HCT116 (cell line): Measurements from ENCODE around the gene KIAA1755. TPM values are rescaled to one million over a fixed set of nuclear protein-coding genes. Genes with fewer than 3 reads are reported as not detected.

Source experiments
- ATAC-seq: fragments of 200-7000 bp; cut with Tn5 transposase; 2 replicates; pipeline ENCODE4 v1.9.1; 2020; ENCODE audit warnings: mild to moderate bottlenecking, moderate library complexity
- BruUV-seq: library from RNA; stranded (reverse); fragments of 400-500 nt; replicated peaks from 2 replicates; lab custom pipeline; 2021; lab: Mats Ljungman, UMichigan
- CTCF ChIA-PET: fragments of 300-600 bp; sonication (Branson Sonifier 250); formaldehyde crosslinking; loops from one replicate; lab custom pipeline; 2021; ENCODE audit warnings: antibody characterized with exemption; lab: Charles Lee
- POLR2A ChIA-PET: fragments of 300-600, 350-600 bp; sonication (Branson Sonifier 250); formaldehyde crosslinking; loops from one replicate; lab custom pipeline; 2021; ENCODE audit warnings: antibody characterized with exemption; lab: Charles Lee
- RAD21 ChIA-PET, 2 experiments: fragments of 300-600 bp; sonication (Branson Sonifier 250); formaldehyde crosslinking; loops; one replicate each; lab custom pipeline; 2023; ENCODE audit warnings: low total read pairs in 2 of 2; ENCODE audit not compliant: uncharacterized antibody in 2 of 2, unreplicated experiment in 2 of 2, low non-redundant PET in 1 of 2; lab: Charles Lee
- DNase-seq: peaks from one replicate; pipeline ENCODE4 v3.0.0-alpha.2; 2010; ENCODE audit warnings: low read depth, low spot score
- H2AFZ ChIP-seq: fragments of 200-600 bp; shearing (Covaris generic), sonication (generic); 2 replicates; pipeline ENCODE4 v1.6.1; 2017; ENCODE audit warnings: low read depth, mixed run types, mixed read lengths, antibody characterized with exemption, low read length; ENCODE audit not compliant: poor library complexity, severe bottlenecking
- H3K27ac ChIP-seq: 2 replicates; pipeline ENCODE4 v1.5.1; 2012; ENCODE audit warnings: low read depth, low read length
- H3K27me3 ChIP-seq: fragments of 200-600 bp; sonication (generic); 2 replicates; pipeline ENCODE4 v1.6.1; 2016; ENCODE audit warnings: mixed run types, low read length, mixed read lengths; ENCODE audit not compliant: insufficient read depth
- H3K36me3 ChIP-seq, 2 experiments: fragments of 200-500 bp in 1 of 2; fragments of 200-600 bp in 1 of 2; sonication (Bioruptor generic) in 1 of 2; sonication (generic) in 1 of 2; 2 replicates each; pipeline versions ENCODE4 v1.5.1 to v1.6.1; 2014 to 2016; ENCODE audit warnings: low read length in 2 of 2, inconsistent platforms in 1 of 2, mixed read lengths in 1 of 2, mixed run types in 1 of 2; ENCODE audit not compliant: insufficient read depth in 2 of 2, control insufficient read depth in 1 of 2
- H3K4me1 ChIP-seq, 2 experiments: fragments of 200-600 bp in 1 of 2; sonication (generic) in 1 of 2; 2 replicates each; pipeline versions ENCODE4 v1.5.1 to v1.6.1; 2012 to 2017; ENCODE audit warnings: low read length in 2 of 2, inconsistent platforms in 1 of 2, mild to moderate bottlenecking in 1 of 2, mixed read lengths in 1 of 2, mixed run types in 1 of 2, moderate library complexity in 1 of 2; ENCODE audit not compliant: insufficient read depth in 2 of 2, control insufficient read depth in 1 of 2
- H3K4me2 ChIP-seq: fragments of 200-600 bp; sonication (generic); 2 replicates; pipeline ENCODE4 v1.6.1; 2017; ENCODE audit warnings: mixed run types, low read length, mixed read lengths
- H3K4me3 ChIP-seq, 2 experiments: fragments of 200-600 bp in 1 of 2; sonication (generic) in 1 of 2; replicated peaks in 1 of 2; 2 replicates each; pipeline ENCODE4 v1.5.1; 2011 to 2016; ENCODE audit warnings: low read length in 2 of 2, control low read depth in 1 of 2, low read depth in 1 of 2, mild to moderate bottlenecking in 1 of 2, mixed read lengths in 1 of 2, mixed run types in 1 of 2
- H3K79me2 ChIP-seq: fragments of 200-600 bp; sonication (generic); 2 replicates; pipeline ENCODE4 v1.6.1; 2017; ENCODE audit warnings: mild to moderate bottlenecking, mixed run types, low read length, moderate library complexity, mixed read lengths; ENCODE audit not compliant: insufficient read depth
- H3K9ac ChIP-seq: fragments of 200-600 bp; sonication (generic); 2 replicates; pipeline ENCODE4 v1.6.1; 2016; ENCODE audit warnings: low read length, mixed read lengths
- H3K9me2 ChIP-seq: fragments of 200-600 bp; sonication (generic), shearing (Covaris generic); 2 replicates; pipeline ENCODE4 v1.6.1; 2017; ENCODE audit warnings: mixed run types, mild to moderate bottlenecking, moderate library complexity; ENCODE audit not compliant: insufficient read depth
- H3K9me3 ChIP-seq, 2 experiments: fragments of 200-500 bp in 1 of 2; fragments of 200-600 bp in 1 of 2; sonication (Bioruptor generic) in 1 of 2; sonication (generic) in 1 of 2; 2 replicates each; pipeline ENCODE4 v1.6.1; 2014 to 2017; ENCODE audit warnings: low read length in 2 of 2, mixed read lengths in 2 of 2, inconsistent platforms in 1 of 2, low read depth in 1 of 2, mild to moderate bottlenecking in 1 of 2, mixed run types in 1 of 2, moderate library complexity in 1 of 2; ENCODE audit not compliant: control insufficient read depth in 1 of 2, insufficient read depth in 1 of 2
- H4K20me1 ChIP-seq: fragments of 200-600 bp; sonication (generic), shearing (Covaris generic); 2 replicates; pipeline ENCODE4 v1.6.1; 2017; ENCODE audit warnings: mixed run types, mild to moderate bottlenecking, moderate library complexity; ENCODE audit not compliant: insufficient read depth
- EGR1 ChIP-seq: IDR thresholded peaks from 2 replicates; pipeline ENCODE4 v1.6.1; 2012; ENCODE audit warnings: low read depth
- ELF1 ChIP-seq: IDR thresholded peaks from 2 replicates; pipeline ENCODE4 v1.6.1; 2012; ENCODE audit warnings: low read depth, borderline replicate concordance
- EZH2 ChIP-seq: fragments of 200-600 bp; sonication (generic); IDR thresholded peaks from 2 replicates; pipeline ENCODE4 v1.6.1; 2017; ENCODE audit warnings: antibody characterized with exemption, mixed run types
- EZH2phosphoT487 ChIP-seq: fragments of 200-600 bp; IDR thresholded peaks from 2 replicates; pipeline ENCODE4 v1.6.1; 2018; ENCODE audit warnings: antibody characterized with exemption, borderline replicate concordance
- FOSL1 ChIP-seq: IDR thresholded peaks from 2 replicates; pipeline ENCODE4 v1.6.1; 2012; ENCODE audit warnings: low read depth
- POLR2A ChIP-seq: IDR thresholded peaks from 2 replicates; pipeline ENCODE4 v1.7.0; 2011; ENCODE audit warnings: borderline replicate concordance; ENCODE audit not compliant: insufficient read depth, insufficient read length; ENCODE audit errors: extremely low read depth
- POLR2AphosphoS5 ChIP-seq: IDR thresholded peaks from 2 replicates; pipeline ENCODE4 v1.6.1; 2011; ENCODE audit warnings: mild to moderate bottlenecking, low read depth, low read length, moderate library complexity
- RAD21 ChIP-seq: IDR thresholded peaks from 2 replicates; pipeline ENCODE4 v1.6.1; 2012; ENCODE audit warnings: low read depth, mild to moderate bottlenecking
- SP1 ChIP-seq: IDR thresholded peaks from 2 replicates; pipeline ENCODE4 v1.6.1; 2012; ENCODE audit warnings: low read depth
- SRF ChIP-seq: IDR thresholded peaks from 2 replicates; pipeline ENCODE4 v1.6.1; 2012; ENCODE audit warnings: low read depth
- YY1 ChIP-seq: IDR thresholded peaks from 2 replicates; pipeline ENCODE4 v1.6.1; 2011; ENCODE audit warnings: low read length, low read depth, moderate library complexity, mild to moderate bottlenecking; ENCODE audit not compliant: insufficient replicate concordance; ENCODE audit errors: extremely low read depth
- ZFX ChIP-seq: fragments of 450-650 bp; IDR thresholded peaks from 2 replicates; pipeline ENCODE4 v1.6.1; 2017
- ZNF274 ChIP-seq: fragments of 200-500 bp; sonication (Bioruptor generic); IDR thresholded peaks from 2 replicates; pipeline ENCODE4 v1.6.1; 2014; ENCODE audit warnings: mild to moderate bottlenecking, low read depth, low read length, inconsistent platforms
- intact Hi-C: fragments of 100-400 bp; cut with micrococcal nuclease; formaldehyde crosslinking; loops from 2 replicates; pipeline ENCODE4 v1.10.0; 2022
- total RNA-seq: library from RNA; stranded (reverse); gene quantifications from one replicate; pipeline ENCODE4 v1.2.1, GENCODE V29; 2021; ENCODE audit not compliant: unreplicated experiment
- TF ChIP-seq, protein P1 (sequence below): IDR thresholded peaks from 2 replicates; pipeline ENCODE4 v1.6.1; 2012; ENCODE audit warnings: low read depth
- TF ChIP-seq, protein P2 (sequence below): IDR thresholded peaks from 2 replicates; pipeline ENCODE4 v1.6.1; 2012

The KIAA1755 gene
- total RNA-seq, 1 experiment from 2014 or later: not detected

DNA sequence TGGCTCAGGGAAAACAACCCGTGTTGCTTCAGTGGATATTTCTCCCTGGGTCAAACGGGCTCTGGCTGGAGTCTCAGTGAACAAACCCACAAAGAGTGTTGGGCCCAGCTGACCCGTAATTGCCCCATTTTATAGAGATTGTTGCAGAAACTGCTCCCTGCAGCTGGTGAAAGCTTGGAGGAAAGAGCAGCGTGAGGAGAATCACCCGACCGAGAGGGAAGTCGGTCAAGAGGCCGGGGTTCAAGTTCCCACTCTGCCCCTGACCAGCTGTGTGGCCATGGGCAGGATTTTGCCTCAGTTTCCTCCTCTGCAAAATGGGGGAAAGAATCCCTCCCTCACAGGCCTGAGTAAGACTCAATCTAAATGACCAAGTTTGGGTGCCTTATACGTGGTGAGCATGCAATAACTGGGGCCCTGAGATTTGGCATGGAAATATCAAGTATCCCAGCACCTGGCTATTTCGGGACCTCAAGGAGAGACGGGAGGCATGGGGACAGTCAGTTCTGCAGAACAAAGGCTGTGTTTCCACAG lies 93.8 kb downstream of the KIAA1755 start:
- no peaks in the 10 kb centered on the region for H3K9me2 ChIP-seq
- H4K20me1 ChIP-seq: no peaks in the 10 kb centered on the region
- no peaks in the 10 kb centered on the region for H3K9me3 ChIP-seq
- no peak overlapping the region for H3K9ac ChIP-seq
- CTCF ChIA-PET: interaction anchor here (0.9 to 1.4 kb wide), 3 partner anchors 9 to 109 kb away, joined by 3 to 5 read pairs (median 5); no protein-coding TSS in a partner anchor
- DNase-seq (no peak), ATAC-seq (no peak)
- no peaks in the 10 kb centered on the region for H3K79me2 ChIP-seq
- H3K36me3 ChIP-seq: no peaks in the 10 kb centered on the region
- BruUV-seq: no TSS peak
- H3K27me3 ChIP-seq: no peaks in the 10 kb centered on the region
- no peak overlapping the region for H2AFZ ChIP-seq
- POLR2A ChIA-PET: no interaction called here
- no peak overlapping the region for H3K4me3 ChIP-seq
- H3K4me1 ChIP-seq: peaks cover 14 to 33% of the 10 kb centered on the region in 2 experiments; a peak in 3 of 4 replicates
- no peak overlapping the region for H3K4me2 ChIP-seq
- no peak overlapping the region for H3K27ac ChIP-seq
- no peak for TF ChIP-seq POLR2A
- TF ChIP-seq SRF: no peak
- TF ChIP-seq EGR1: no peak
- TF ChIP-seq POLR2AphosphoS5: no peak
- TF ChIP-seq ZNF274: no peak
- no peak for TF ChIP-seq FOSL1
- TF ChIP-seq ZFX: no peak
- TF ChIP-seq RAD21: no peak
- RAD21 ChIA-PET: no interaction called here
- intact Hi-C loops: loop anchor here (10.0 kb wide), 1 partner anchor 602 kb away; no protein-coding TSS in a partner anchor

DNA sequence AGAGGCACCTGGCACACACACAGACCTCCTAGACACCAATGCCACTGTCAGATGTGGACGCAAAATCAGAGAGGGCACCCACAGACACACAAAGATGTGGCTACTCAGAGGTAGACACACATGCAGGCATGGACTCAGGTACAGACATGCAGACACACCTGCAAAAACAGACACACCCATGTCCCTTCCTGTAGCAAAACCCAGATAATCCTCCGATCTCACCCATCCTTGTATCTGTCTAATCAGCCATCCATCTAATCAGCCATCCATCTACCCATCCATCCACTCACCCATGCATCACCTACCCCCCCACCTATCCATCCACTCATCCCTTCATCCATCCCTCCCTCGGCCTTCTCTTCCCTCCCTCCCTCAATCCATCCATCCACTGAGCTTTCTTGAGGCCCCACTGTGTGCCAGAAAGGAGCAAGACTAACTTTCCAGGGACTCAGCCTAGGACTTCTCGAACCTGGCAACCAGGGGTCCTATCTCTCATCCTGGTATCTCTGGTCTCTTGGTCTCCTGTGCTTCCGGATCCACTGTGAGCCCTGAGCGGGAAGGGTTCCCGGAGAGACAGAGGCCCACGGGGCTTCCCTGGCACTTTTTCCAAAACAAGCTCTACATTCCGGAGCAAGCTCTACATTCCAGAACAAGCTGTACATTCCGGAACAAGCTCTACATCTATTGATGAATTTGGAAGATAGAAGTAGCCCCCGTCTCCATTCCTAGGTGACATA lies 94.4 kb downstream of the KIAA1755 start:
- H3K4me2 ChIP-seq: peak overlapping the region; percentile 78
- no peaks in the 10 kb centered on the region for H3K36me3 ChIP-seq
- ATAC-seq (no peak), DNase-seq (no peak)
- no peaks in the 10 kb centered on the region for H3K9me3 ChIP-seq
- CTCF ChIA-PET: interaction anchor here (0.9 to 1.4 kb wide), 2 partner anchors 10 to 108 kb away, joined by 5 read pairs; no protein-coding TSS in a partner anchor
- intact Hi-C loops: loop anchor here (1.0 to 10.0 kb wide), 3 partner anchors 93 to 601 kb away; no protein-coding TSS in a partner anchor
- H3K9ac ChIP-seq: no peak overlapping the region
- no peaks in the 10 kb centered on the region for H4K20me1 ChIP-seq
- TF ChIP-seq FOSL1 (no peak), YY1 (no peak), POLR2AphosphoS5 (no peak), EGR1 (no peak), ELF1 (no peak), SP1 (no peak), EZH2 (no peak), ZNF274 (no peak), EZH2phosphoT487 (no peak), RAD21 (no peak)
- TF ChIP-seq, protein P1, sequence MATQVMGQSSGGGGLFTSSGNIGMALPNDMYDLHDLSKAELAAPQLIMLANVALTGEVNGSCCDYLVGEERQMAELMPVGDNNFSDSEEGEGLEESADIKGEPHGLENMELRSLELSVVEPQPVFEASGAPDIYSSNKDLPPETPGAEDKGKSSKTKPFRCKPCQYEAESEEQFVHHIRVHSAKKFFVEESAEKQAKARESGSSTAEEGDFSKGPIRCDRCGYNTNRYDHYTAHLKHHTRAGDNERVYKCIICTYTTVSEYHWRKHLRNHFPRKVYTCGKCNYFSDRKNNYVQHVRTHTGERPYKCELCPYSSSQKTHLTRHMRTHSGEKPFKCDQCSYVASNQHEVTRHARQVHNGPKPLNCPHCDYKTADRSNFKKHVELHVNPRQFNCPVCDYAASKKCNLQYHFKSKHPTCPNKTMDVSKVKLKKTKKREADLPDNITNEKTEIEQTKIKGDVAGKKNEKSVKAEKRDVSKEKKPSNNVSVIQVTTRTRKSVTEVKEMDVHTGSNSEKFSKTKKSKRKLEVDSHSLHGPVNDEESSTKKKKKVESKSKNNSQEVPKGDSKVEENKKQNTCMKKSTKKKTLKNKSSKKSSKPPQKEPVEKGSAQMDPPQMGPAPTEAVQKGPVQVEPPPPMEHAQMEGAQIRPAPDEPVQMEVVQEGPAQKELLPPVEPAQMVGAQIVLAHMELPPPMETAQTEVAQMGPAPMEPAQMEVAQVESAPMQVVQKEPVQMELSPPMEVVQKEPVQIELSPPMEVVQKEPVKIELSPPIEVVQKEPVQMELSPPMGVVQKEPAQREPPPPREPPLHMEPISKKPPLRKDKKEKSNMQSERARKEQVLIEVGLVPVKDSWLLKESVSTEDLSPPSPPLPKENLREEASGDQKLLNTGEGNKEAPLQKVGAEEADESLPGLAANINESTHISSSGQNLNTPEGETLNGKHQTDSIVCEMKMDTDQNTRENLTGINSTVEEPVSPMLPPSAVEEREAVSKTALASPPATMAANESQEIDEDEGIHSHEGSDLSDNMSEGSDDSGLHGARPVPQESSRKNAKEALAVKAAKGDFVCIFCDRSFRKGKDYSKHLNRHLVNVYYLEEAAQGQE: no peak
- TF ChIP-seq, protein P2, sequence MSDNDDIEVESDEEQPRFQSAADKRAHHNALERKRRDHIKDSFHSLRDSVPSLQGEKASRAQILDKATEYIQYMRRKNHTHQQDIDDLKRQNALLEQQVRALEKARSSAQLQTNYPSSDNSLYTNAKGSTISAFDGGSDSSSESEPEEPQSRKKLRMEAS: no peak
- no peaks in the 10 kb centered on the region for H3K9me2 ChIP-seq
- no peak overlapping the region for H2AFZ ChIP-seq
- peak overlapping the region in 1 of 2 experiments; percentile 58; a peak in 1 of 4 replicates for H3K4me3 ChIP-seq
- H3K79me2 ChIP-seq: no peaks in the 10 kb centered on the region
- POLR2A ChIA-PET: no interaction called here
- RAD21 ChIA-PET: no interaction called here
- no peaks in the 10 kb centered on the region for H3K27me3 ChIP-seq
- BruUV-seq: no TSS peak
- no peak overlapping the region for H3K27ac ChIP-seq
- peaks cover 14 to 33% of the 10 kb centered on the region in 2 experiments; a peak in 3 of 4 replicates for H3K4me1 ChIP-seq
